ENCODE results near the gene ECSIT.
A peak's percentile ranks its signal among the peaks of the same experiment; 100 is the strongest.
"Not testable (repeated sequence)": the region's sequence is repeated elsewhere in the genome, so short reads cannot be mapped to it uniquely, and the experiment has no call there.

ECSIT gene

DNA sequence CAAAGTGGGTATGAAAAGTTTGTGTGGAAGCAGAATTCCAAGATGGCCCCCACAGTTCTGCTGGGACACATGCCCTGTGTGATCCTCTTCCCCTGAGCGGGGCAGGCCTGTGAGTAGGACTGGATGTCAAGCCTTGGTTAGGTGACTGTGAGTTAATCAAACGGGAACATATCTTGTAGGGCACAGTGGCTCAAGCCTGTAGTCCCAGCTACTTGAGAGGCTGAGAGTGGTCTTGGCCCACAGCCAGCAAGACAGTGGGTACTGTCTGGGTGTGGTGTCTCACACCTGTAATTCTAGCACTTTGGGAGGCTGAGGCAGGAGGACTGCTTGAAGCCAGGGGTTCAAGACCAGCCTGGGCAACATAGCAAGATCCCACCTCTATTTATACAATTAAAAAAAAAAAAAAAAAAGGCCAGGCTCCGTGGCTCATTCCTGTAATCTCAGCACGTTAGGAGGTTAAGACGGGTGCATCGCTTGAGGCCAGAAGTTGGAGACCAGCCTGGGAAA lies 29.7 kb downstream of the ECSIT start:
- DNase-seq, result no peak

DNA sequence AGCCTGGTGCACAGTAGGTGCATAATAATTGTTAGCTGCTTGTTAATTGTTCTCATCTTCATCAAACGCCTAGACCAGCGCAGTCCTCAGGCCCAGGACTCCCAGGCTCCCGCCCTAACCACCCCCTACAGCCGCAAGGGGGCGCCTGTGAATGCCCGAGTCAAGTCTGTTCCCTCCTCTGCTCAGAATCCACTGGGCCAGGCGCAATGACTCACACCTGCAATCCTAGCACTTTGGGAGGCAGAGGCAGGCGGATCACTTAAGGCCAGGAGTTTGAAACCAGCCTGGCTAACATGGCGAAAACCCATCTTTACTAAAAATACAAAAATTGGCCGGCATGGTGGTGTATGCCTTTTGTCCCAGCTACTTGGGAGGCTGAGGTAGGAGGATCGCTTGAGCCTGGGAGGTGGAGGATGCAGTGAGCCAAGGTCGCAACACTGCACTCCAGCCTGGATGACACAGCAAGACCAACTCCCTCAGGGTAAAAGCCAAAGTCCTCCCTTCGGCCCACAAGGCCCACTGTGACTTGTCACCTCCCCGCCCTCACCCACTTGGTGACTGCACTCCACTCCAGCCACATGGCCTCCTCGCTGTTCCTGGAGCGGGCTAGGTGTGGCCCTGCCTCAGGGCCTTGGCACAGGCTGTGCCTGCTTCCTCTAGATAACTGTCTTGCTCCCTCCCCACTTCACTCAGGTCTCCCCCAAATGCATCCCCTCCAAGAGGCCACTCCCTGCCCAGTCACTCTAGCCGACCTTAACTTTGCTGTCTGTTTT lies 32.4 kb downstream of the ECSIT start:
- DNase-seq, result peak; percentile 4

DNA sequence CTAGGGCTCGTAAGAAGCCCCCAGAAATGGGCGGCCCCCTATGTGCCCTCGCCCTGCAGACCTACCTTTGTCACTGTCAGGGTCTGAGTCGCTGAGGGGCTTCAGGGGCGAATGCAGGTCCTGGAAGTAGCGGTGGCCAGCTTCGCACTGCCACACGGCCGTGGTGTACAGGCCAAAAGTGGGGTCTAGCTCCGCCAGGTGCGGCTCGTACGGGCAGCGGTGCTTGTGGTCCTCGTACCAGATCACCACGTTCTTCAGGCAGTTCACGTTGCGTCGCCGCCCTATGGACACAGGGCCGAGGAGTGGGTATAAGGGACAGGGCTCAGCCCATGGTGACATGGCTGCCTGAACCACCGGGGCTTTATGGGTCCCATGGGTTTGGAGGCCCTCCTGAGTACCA lies 33.0 kb downstream of the ECSIT start:
- no peak for DNase-seq

- DNase-seq, result peak; percentile 3
Measured at GRCh38 chr19:11495481-11495880, 33.5 kb downstream of the ECSIT start.

DNA sequence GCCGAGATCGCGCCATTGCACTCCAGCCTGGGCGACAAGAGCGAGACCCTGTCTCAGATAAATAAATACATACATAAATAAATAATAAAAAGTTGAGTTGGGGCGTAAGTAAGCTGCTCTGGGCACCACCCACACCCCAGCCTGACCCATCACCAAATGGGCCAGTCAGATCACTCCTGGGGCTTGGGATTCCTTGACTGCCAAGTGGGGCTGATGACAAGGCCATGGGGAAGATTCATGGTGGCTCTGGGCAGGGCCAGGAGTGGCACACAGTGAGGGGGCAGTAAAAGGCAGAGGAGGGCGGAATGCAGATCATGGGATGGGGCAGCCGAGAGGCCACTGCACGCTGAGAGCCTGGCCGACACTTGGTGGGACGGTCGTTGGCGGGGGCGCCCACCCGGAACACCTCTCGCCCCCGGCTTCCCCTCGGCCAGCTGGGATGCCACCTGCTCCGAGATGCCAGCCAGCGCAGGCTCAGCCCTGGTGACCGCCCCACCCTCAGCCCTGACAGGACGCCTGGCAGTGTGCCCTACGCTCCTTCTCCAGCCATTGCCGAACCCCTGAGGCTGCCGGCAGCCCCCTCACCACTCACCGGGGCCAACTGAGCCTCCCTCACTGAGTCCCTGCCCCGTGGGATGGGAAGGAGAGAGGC lies 34.2 kb downstream of the ECSIT start:
- DNase-seq, result no peak

- no peak for DNase-seq
Measured at GRCh38 chr19:11489378-11489777, 39.6 kb downstream of the ECSIT start.

DNA sequence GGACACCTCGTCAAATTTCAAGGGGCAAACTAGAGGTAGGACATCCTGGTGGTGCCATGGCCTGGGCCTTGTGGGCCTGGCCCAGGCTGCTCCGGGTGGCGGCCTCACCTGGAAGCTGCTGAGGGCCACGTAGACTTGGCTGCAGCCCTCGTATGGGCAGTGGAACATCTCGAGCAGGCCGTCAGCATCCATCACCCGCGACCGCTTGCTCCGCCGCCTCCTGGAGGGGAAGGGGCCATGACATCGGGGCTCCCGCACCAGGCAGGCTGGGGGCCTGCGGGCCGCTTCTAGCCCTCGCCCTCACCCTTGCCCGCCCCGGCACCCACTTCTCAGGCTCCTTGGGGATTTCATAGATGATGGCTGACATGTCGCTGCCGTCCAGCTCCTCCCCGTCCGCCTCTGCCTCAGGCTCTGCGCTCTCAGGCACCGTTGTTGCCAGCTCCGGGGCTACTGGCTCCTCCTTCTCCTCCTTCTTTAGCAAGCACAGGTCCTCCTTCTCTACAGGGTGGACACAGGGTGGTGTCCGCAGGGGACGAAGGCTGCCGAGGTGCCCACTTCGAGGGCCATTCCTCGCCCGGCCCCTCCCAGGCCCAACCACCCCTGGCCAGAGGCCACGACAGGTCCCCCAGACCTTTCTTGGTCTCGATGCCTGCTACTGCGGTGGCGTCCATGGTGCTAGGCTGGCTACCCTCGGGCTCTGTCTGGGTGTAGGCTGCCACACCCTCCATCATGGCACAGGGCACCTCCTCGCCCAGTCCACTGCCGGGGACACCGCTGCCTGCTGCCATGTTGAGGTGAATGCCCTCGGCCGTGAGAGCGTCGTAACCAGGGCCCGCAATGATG lies 42.1 kb downstream of the ECSIT start:
- no peak for DNase-seq

DNA sequence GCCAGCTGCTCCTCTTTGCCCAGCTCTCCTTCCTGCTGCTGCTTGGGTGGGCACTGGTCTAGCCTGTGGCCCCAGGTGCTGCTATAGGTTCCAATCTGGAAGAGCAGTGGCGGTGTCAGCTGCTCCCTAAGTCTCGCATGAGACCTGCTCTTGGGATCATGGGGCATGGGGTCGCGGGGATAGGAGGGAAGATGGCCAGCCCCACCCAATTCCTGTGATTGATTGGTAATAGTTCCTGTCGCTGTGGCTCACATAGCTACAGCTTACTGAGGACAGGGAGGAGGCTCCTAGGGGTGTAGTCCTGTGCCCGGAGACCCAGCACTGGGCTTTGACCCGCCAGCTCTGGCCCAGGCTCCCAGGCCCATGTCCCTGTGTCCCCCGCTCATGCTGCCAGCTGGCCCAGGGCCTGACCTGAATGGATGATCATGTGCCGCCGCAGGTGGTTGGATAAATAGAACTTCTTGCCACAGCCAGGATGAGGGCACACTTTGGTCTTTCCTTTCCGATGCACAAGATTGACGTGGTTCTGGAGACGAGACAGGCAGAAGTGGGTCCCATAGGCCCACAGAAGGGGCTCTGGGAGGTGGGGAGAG lies 43.6 kb downstream of the ECSIT start:
- no peak for DNase-seq

DNA sequence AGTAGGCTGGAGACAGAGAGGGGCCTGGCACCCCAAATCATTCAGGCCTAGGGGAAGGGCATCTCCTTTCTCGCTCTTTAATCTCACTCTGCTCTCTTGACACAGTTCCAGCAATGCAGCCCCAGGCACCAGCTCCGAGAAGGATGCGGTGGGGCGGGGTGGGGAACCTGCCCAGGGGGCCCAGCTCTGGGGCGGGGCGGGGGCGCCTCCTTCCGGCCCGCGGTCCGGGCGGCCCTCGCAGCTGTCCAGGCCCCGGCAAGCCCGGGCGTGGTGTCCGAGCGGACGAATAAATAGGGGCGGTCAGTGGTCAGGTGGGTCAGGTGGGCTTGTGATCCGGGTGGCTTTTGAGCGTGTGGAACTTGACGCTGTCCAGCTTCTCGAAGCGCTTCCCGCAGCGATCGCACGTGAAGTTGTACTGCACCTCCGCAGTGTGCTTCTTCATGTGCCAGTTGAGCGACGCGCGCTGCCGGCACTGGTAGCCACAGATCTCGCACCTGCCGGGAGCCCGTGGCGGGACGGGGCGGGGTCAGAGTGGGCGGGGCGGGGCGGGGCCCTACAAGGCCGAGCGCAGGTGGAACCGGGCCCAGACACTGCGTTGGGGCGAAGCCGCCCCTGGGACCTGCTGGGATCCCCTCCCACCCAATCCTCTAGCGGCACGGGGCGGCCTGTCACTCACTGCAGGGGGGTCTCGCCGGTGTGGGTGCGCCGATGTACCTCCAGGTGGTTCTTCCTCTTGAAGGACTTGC lies 45.4 kb downstream of the ECSIT start:
- no peak for DNase-seq

GRCh38 chr19:11482384-11483050 lies 46.4 kb downstream of the ECSIT start:
- peak; percentile 88 for DNase-seq

DNA sequence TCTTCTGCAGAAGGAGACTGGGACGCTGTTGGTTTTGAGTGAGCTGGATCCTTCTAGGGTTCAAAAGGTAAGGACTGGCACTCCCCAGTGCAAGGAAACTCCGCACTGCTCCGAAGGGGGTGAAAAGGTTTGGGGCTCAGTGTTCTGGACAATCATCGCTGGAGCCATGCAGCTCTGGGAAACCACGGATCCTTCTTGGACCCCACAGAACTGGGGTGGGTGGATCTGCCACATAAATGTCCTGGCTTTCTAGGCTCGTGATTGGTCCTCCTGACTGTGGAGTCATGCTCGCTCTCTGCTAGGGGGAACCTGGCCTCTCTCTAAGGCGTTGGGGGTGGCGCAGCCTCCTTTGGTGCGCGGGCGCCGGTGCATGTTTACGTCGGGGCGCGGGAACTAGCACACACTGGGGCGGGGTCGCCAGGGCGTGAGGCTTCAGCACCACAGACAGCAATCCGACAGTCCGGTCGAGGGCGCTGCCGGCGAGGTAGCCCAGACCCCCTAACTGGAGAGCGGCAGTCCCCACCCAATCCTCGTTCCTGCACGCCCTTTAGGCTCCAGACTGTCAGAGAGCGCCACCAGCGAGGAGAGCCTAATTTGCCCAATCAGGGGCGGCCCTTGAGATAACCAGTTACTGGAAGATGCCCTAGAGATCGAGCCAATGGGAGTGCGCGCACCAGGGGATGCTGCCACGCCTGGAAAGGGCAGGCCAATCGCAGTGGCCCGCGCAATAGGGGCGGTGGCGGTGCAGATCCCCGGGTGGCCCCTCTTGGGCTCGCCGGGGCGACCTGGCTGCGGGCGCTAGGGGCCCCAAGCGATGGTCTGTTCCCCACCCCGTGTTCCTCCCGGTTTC lies 47.2 kb downstream of the ECSIT start:
- peak; percentile 95 for DNase-seq

DNA sequence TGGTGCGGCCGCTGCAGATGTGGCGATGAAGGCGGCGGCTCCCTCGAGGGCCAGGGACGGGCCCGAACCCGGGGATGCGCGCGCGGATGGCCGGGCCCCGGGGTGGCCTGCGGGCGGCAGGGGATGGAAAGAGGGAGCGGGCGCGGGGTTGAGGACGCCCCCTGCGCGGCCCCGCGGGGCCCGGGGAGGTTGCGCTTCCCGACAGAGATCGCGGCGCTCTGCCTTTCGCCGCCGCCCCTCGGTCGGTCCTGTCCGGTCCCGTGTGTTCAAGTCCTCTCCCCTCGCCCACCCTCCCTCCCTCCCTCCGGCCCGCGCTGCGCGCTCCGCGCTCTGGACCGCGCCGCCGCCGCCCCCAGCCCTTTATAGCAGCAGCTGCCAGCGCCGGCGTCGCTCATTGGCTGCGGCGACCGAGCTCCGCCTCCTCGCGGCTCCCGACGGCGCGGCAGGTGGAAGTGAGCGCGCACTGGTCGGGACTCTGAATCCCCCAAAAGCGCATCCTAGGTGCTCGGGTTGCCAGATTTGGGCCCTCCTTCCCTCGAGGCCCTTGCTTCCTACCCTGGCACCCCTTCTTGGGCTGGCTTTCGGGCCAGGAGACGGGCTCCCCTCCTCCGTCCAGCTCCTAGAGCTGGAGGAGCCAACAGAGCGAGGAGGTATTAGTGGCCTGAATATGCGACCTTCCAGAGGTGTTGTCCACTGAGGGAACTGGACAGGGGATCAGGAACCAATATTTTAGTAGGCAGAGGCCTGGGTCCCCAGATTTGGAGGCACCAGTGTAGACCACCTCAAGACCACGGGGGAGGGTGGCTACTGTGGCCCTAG lies 48.0 kb downstream of the ECSIT start, which contains the start of gene ELAVL3:
TSS of gene ELAVL3 (minus strand) at position 332 of the 819 bp plus-strand sequence. CDS start 438 bp downstream, outside the sequence.
- DNase-seq, result peak; percentile 63

DNA sequence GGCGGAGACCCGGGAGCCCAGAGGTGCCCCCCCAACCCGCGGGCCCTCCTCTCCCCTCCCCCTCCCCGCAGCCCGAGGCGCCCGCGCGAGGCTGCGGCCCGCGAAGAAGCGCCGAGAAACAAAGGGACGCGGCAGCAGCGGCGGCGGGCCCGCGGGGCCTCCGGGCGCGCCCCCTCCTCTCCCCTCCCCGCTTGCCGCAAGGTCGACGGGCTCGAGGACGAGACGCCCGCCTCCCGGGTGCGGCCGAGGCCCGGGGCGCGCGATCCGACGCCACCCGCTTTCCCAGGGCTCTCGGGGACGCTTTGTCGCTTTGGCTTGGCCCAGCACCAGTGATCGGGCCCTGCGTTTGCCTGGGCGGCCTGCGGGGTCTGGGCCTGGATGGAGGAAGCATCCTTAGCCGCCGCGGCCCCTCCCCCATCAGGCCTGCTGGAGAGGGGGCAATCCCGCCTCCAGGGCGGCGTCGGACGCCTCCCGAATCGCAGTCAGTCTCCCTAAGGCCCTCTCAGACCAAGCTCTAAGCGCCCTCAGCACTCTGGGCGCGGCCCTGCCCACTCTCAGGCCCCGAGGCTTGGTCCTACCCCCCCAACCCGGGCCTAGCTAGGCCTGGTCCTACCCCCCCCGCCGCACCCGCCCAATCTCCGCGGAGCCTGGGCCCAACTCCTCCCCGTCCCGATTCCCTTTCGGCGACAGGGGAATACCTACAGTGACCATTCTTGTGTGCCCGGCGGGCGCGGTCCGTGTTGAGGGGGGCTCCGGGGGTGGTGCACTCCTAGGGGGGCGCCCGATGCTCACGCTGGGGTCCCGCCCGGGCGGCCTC lies 48.8 kb downstream of the ECSIT start:
- peak; percentile 16 for DNase-seq

GRCh38 chr19:11479090-11479897 lies 49.6 kb downstream of the ECSIT start:
- DNase-seq, result peak; percentile 84

- DNase-seq, result peak; percentile 25
Measured at GRCh38 chr19:11478167-11479089, 50.5 kb downstream of the ECSIT start.

- DNase-seq, result no peak
Measured at GRCh38 chr19:11475861-11476260, 53.1 kb downstream of the ECSIT start.

GRCh38 chr19:11475343-11475742 lies 53.6 kb downstream of the ECSIT start:
- not testable (repeated sequence) for DNase-seq
